HepG2 (cell line): Measurements from ENCODE around the gene BIRC5. TPM values are rescaled to one million over a fixed set of nuclear protein-coding genes. Genes with fewer than 3 reads are reported as not detected.

ENCODE experiments used
- ARID4A ChIP-seq: sonication (generic); formaldehyde crosslinking; IDR thresholded peaks from 2 replicates; pipeline ENCODE4 v1.5.0; 2020; ENCODE audit warnings: mild to moderate bottlenecking, missing genetic modification reagents, borderline replicate concordance
- CREBL2 ChIP-seq: sonication (generic); formaldehyde crosslinking; IDR thresholded peaks from 2 replicates; pipeline ENCODE4 v1.8.1; 2023; ENCODE audit warnings: missing genetic modification reagents, mild to moderate bottlenecking, borderline replicate concordance
- DNMT3B ChIP-seq: conservative IDR thresholded peaks from 2 replicates; pipeline ENCODE4 v1.6.1; 2016; ENCODE audit warnings: missing biosample characterization, control low read depth
- IRF1 ChIP-seq: sonication (generic); formaldehyde crosslinking; IDR thresholded peaks from 2 replicates; pipeline ENCODE4 v1.4.0; 2020; ENCODE audit warnings: low read depth, mild to moderate bottlenecking, missing genetic modification reagents
- MIER3 ChIP-seq: IDR thresholded peaks from 2 replicates; pipeline ENCODE4 v1.6.1; 2016; ENCODE audit warnings: missing compliant biosample characterization, borderline replicate concordance
- MXI1 ChIP-seq: IDR thresholded peaks from 3 replicates; pipeline ENCODE4 v1.6.1; 2012; ENCODE audit warnings: low read depth, low read length, inconsistent platforms, borderline replicate concordance
- PAXIP1 ChIP-seq: sonication (generic); formaldehyde crosslinking; conservative IDR thresholded peaks from 2 replicates; pipeline ENCODE4 v1.4.0; 2020; ENCODE audit warnings: mild to moderate bottlenecking, missing genetic modification reagents, moderate library complexity
- TIGD3 ChIP-seq: sonication (generic); formaldehyde crosslinking; IDR thresholded peaks from 2 replicates; pipeline ENCODE4 v1.5.1; 2020; ENCODE audit warnings: mild to moderate bottlenecking, missing genetic modification reagents, borderline replicate concordance
- ZBTB26 ChIP-seq: IDR thresholded peaks from 2 replicates; pipeline ENCODE4 v1.6.1; 2016; ENCODE audit warnings: missing compliant biosample characterization, missing genetic modification reagents, borderline replicate concordance
- ZMYM2 ChIP-seq: sonication (generic); formaldehyde crosslinking; IDR thresholded peaks from 2 replicates; pipeline ENCODE4 v1.8.0; 2022; ENCODE audit warnings: mild to moderate bottlenecking, missing genetic modification reagents
- ZNF275 ChIP-seq: sonication (generic); formaldehyde crosslinking; IDR thresholded peaks from 2 replicates; pipeline ENCODE4 v1.8.0; 2022; ENCODE audit warnings: missing genetic modification reagents, mild to moderate bottlenecking, inconsistent platforms, borderline replicate concordance
- ZNF496 ChIP-seq: sonication (generic); formaldehyde crosslinking; IDR thresholded peaks from 2 replicates; pipeline ENCODE4 v1.8.1; 2023; ENCODE audit warnings: mild to moderate bottlenecking, moderate library complexity, missing genetic modification reagents; ENCODE audit not compliant: insufficient replicate concordance
- ZNF546 ChIP-seq: sonication (generic); formaldehyde crosslinking; conservative IDR thresholded peaks from 2 replicates; pipeline ENCODE4 v1.8.1; 2023; ENCODE audit warnings: mild to moderate bottlenecking, missing genetic modification reagents
- ZNF713 ChIP-seq: sonication (generic); formaldehyde crosslinking; IDR thresholded peaks from 2 replicates; pipeline ENCODE4 v1.4.0; 2020; ENCODE audit warnings: mild to moderate bottlenecking, missing genetic modification reagents
- polyA plus RNA-seq, 8 experiments: library from polyadenylated mRNA; depleted of rRNA in 3 of 8; stranded (reverse) in 7 of 8; unstranded in 1 of 8; fragments of >200 nt; fragmentation: Illumina TruSeq in 4 of 8; extraction: Trizol in 4 of 8; gene quantifications; 2 replicates each; pipeline versions ENCODE4 v1.2.1 to v1.2.3, GENCODE V29; 2011 to 2016; ENCODE audit warnings: low read depth in 4 of 8, missing spikeins in 1 of 8, mixed read lengths in 1 of 8; ENCODE audit not compliant: insufficient read depth in 1 of 8
- total RNA-seq, 5 experiments: library from RNA; depleted of rRNA; stranded (reverse); fragments of >200 nt; fragmentation: Illumina TruSeq; extraction: Trizol; gene quantifications; 2 replicates each; pipeline ENCODE4 v1.2.3, GENCODE V29; 2016; ENCODE audit warnings: low read depth in 1 of 5

BIRC5 gene
- total and polyA plus RNA-seq, 2 of the 13 experiments (the other 11 are each of a cell fraction or from before 2014, with no cell fraction given): 30.3 to 135 TPM

- TF ChIP-seq IRF1 (CRISPR knock-in tag): no peak
- TF ChIP-seq PAXIP1 (CRISPR knock-in tag): no peak; the same call in none of the 2 replicates
- TF ChIP-seq DNMT3B (CRISPR knock-in tag): no peak
- TF ChIP-seq ZNF713 (CRISPR knock-in tag): no peak
- peak; percentile 100 for TF ChIP-seq ARID4A (CRISPR knock-in tag)
- TF ChIP-seq CREBL2 (CRISPR knock-in tag): peak; percentile 91; the same call in 1 of the 2 replicates
- TF ChIP-seq MXI1: peak; percentile 100
- TF ChIP-seq ZBTB26: peak; percentile 82
- 0 out of 2 replicates have a peak, but pooled peaks have one; percentile 63 for TF ChIP-seq ZNF546
- TF ChIP-seq ZNF496: no peak
- peak; percentile 91; the same call in 1 of the 2 replicates for TF ChIP-seq ZNF275 (CRISPR knock-in tag)
- TF ChIP-seq MIER3: peak; percentile 92; the same call in 1 of the 2 replicates
- TF ChIP-seq TIGD3: peak; percentile 62; the same call in 1 of the 2 replicates
- peak; percentile 93 for TF ChIP-seq ZMYM2 (CRISPR knock-in tag)
These were observed at the start of gene BIRC5 (continued) for GRCh38 chr17:78214016-78214705.
